UCSD-AML1 (cell line): ENCODE data around the gene SMYD3.
"Not testable (repeated sequence)": the region's sequence is repeated elsewhere in the genome, so short reads cannot be mapped to it uniquely, and the experiment has no call there.

Experiments used
- DNase-seq: peaks from one replicate; lab custom pipeline; 2025; ENCODE audit not compliant: unreplicated experiment; lab: John Stamatoyannopoulos, UW

The SMYD3 gene

GRCh38 chr1:245969283-245969682 lies 537.8 kb downstream of the SMYD3 start:
- no peak for DNase-seq

DNA sequence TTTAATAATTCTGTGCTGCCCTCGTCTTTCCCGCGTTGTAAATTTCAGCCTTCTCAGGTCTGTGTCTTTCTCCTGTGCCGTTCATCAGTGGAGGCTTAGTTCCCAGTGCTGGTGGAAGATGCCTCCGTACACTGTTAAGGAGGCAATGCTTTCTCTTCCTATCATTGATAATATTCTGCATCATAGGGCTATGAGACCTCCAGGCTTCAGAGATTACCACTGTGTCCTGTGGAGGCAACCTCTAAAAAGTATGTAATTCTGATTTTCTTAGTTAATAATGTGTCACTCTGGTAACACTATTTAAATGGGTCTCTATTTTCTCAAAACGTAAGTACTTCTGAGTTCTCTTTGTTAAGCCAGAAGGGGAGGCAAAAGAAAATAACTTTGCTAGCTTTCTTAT lies 538.3 kb downstream of the SMYD3 start:
- no peak for DNase-seq

GRCh38 chr1:245965398-245965797 lies 541.7 kb downstream of the SMYD3 start:
- no peak for DNase-seq

GRCh38 chr1:245963649-245964048 lies 543.4 kb downstream of the SMYD3 start:
- DNase-seq = no peak

DNA sequence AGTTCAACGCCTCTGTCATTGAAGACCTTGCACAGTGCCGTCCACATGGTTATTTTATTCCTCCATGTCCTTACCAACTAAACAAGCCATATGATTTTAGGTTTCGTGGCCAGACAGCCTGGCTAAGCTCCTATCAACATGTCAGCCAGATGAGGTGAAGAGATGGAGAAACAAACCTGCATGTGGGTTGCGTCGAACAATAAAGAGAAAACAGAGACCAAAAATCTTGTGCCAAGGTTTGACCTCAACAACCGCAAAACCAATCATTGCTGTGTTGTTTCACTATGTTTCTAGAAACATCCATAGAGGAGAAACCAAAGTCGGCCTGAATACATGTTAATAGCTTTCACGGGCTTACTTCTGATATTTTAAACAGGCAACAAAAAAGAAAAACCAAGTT lies 544.6 kb downstream of the SMYD3 start:
- DNase-seq = no peak

- DNase-seq = no peak
Observed at GRCh38 chr1:245961137-245961540, 545.9 kb downstream of the SMYD3 start.

GRCh38 chr1:245960171-245960570 lies 546.9 kb downstream of the SMYD3 start:
- no peak for DNase-seq

GRCh38 chr1:245958016-245958415 lies 549.1 kb downstream of the SMYD3 start:
- no peak for DNase-seq

DNA sequence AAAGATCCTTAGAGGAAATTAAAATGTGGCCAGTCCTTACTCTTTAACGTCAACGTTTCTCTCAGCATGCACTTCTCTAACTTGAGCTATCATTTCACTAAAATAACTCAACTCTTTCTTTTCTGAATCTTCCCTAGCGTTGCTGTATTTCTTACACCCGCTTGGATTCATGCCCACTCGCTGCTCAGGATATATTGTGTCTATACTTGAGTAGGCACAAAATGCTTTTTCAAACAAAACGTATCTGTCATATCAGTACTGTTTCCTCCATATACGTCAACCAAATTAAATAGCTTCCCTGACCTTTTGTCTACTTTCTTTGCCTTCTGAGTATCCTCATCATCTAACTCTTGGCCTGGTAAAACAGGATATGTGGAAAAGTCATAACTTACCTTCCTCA lies 549.7 kb downstream of the SMYD3 start:
- DNase-seq = no peak

DNA sequence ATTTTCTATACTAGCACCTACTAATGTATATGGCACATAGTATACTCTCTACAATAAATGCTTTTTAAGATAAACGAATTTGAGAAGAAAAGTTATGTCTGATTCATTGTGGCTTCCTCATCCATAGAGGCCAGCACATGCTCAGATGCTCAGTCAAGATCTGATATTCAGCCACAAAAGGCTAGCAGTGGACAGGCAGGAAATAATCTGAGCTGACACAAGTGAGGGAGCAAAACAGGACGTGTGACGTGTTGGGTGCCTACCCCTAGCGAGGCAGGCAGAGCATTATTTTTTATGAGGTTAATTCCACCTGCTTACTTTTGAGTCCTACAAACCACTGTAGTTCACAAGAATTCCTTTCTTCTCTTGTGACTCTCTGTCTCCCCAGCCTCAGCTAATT lies 550.9 kb downstream of the SMYD3 start:
- DNase-seq = peak; percentile 28

DNA sequence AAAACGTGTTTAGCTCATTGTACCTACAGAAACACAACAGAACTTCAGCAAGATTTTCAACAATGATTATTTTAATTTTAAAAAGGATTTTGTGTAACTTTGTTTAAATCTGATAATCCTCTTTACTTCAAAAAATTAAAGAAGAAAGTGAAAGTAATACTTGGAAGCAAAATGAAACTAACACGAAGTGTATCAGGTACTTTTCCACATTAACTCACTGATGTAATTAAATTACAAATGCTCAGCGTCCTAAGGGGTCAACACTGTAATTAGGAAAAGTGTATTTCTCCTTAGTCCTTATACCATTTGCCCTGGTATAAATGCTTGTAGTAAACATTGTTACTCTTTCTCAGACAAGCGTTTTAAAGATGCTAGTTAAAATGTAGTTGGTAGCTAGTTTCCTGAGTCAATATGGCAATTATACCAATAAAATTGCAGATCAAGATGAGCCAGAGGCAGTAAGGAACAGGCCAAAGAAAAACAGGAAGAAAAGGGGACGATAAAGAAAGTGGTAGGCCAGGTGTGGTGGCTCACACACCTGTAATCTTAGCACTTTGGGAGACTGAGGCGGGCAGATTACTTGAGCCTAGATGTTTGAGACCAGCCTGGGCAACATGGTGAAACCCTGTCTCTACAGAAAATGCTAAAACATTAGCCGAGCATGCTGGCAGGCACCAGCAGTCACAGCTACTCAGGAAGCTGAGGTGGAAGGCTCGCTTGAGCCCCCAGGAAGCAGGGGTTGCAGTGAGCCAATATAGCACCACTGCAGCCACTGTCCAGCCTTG lies 553.0 kb downstream of the SMYD3 start:
- peak; percentile 31 for DNase-seq

GRCh38 chr1:245952383-245953026 lies 554.6 kb downstream of the SMYD3 start:
- DNase-seq = no peak

DNA sequence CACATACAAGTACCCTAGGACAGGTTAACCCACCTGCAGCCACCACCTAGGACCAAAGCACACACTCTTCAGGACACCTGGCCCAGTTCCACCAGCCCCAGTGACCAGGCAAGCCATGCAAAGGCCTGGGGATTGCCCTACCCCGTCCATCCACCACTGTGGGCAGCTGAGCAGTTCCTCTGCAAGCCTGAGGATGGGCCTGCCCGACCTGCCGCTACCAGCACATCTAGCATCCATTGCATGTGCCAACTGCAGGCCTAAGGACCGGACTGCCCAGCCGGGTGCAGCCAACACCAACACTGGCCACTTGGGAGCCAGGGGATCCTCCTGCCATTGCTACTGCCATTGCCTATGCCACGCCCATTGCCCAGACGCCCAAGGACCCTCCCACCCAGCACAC lies 558.3 kb downstream of the SMYD3 start:
- no peak for DNase-seq

DNA sequence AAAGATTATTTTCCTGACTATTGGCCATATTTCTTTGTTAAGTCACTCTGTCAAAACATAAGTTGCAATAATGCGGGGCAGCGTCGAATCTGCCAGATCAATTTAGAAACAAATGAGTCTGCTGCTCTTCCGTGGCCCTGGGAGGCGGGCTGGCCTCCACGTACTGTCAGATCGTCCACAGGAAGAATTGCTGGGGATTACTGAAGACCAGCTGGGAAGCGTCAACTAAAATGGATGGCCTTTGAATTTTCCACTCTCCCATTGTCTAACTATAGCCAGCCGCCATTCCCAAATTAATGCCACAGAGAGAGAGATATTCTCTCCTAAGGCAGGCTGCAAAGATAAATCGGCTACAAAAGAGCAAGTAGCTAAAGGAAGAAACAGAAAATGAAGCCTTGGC lies 560.2 kb downstream of the SMYD3 start:
- DNase-seq = no peak

DNA sequence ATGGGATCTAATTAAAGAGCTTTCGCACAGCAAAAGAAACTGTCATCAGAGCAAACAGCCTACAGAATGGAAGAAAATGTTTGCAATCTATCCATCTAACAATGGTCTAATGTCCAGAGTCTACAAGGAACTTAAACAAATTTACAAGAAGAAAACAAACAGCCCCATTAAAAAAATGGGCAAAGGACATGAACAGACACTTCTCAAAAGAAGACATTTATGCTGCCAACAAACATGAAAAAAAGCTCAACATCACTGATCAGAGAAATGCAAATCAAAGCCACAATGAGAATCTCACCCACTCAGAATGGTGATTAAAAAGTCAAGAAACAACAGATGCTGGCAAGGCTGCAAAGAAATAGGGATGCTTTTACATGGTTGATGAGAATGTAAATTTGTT lies 561.9 kb downstream of the SMYD3 start:
- DNase-seq = not testable (repeated sequence)

DNA sequence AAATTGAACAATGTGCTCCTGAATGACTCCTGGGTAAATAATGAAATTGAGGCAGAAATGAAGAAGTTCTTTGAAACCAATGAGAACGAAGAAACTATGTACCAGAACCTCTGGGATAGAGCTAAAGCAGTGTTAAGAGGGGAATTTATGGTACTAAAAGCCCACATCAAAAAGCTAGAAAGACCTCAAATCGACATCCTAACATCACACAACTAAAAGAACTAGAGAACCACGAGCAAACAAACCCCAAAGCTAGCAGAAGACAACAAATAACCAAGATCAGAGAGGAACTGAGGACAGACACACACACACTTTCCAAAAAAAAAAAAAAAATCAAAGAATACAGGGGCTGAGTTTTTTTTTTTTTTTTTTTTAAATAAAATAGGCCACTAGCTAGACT lies 564.2 kb downstream of the SMYD3 start:
- no peak for DNase-seq

DNA sequence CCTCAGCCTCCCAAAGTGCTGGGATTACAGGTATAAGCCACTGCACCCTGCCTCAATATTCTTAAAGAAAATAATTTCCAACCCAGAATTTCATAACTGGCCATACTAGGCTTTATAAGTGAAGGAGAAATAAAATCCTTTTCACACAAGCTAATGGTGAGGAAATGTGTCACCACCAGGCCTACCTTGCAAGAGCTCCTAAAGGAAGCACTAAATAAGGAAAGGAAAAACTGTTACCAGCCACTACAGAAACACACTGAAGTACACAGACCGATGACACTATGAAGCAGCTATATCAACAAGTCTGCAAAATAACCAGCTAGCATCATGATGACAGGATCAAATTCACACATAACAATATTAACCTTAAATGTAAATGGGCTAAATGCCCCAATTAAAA lies 565.3 kb downstream of the SMYD3 start:
- not testable (repeated sequence) for DNase-seq

- DNase-seq = no peak
Observed at GRCh38 chr1:245939756-245940345, 567.2 kb downstream of the SMYD3 start.

GRCh38 chr1:245938046-245938435 lies 569.0 kb downstream of the SMYD3 start:
- no peak for DNase-seq

DNA sequence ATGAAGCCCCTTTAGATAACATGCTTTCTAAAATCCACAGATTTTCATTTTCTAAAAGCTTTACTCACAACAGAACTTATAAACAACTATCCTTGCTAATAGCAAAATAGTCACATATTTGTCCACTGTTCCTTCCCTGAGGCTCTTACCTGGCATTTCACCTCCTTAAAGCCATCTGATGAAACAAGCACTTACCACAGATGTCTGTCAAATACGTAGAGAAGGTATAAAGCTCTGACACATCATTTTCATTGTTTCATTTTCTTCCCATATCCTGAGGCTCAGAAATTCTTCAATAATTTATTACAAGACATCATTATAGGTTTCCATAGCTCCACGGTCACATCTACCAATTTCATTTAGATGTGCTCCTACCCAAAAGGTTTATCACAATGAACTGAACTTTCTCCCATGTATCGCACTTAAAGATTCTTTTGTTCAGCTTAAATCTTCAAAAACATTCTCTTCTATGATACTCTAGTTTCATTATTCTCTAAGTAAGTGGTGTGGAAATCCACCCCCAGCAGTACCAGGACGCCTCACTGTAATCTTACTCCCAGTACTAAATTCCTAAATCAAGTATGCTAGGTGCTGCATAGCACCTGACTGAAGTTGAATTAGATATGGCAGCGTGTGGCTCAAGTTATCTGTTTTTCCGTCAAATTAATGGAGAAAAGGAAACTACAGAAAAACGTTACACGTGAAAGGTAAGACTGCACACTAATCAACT lies 569.6 kb downstream of the SMYD3 start:
- DNase-seq = no peak

- DNase-seq = no peak
Observed at GRCh38 chr1:245934409-245934808, 572.7 kb downstream of the SMYD3 start.
